ENCODE measurements around the gene PTCD1.
A peak's percentile ranks its signal among the peaks of the same experiment; 100 is the strongest.

Gene PTCD1

DNA sequence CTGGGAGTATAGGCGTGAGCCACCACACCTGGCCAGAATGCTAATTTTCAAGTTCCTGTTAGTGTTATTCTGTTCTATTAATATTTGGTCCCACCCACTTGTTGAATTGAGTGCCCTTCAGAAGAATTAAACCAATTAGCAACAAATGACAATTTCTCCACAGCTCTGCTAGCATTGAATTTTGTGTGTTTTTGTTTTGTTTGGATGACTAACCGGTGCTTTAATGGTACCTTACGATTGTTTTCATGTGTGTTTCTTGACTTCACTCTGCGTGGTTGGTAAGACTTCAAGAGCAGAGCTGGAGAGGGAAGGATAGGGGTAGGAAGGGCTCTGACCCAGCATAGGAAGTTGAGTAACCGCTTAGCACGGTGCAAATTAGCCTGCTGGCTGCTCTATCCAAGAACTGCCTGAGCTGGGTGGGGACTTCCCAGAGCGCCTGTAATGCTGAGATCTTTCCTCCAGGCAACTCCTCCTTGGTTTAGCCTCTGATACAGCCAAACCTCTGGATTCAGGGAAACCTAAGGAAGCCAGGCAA, 59.5 kb downstream of the PTCD1 start:
- Mint-ChIP-seq H3K9me3 (no peaks in the 10 kb centered on the region), H3K4me1 (ENCODE audit: low read depth) (peaks cover 70% of the 10 kb centered on the region), H3K27me3 (no peaks in the 10 kb centered on the region), H3K4me3 (peak overlapping the region; percentile 82), H3K27ac (peak overlapping the region; percentile 98), H3K36me3 (ENCODE audit: low read depth) (peaks cover 41% of the 10 kb centered on the region)

DNA sequence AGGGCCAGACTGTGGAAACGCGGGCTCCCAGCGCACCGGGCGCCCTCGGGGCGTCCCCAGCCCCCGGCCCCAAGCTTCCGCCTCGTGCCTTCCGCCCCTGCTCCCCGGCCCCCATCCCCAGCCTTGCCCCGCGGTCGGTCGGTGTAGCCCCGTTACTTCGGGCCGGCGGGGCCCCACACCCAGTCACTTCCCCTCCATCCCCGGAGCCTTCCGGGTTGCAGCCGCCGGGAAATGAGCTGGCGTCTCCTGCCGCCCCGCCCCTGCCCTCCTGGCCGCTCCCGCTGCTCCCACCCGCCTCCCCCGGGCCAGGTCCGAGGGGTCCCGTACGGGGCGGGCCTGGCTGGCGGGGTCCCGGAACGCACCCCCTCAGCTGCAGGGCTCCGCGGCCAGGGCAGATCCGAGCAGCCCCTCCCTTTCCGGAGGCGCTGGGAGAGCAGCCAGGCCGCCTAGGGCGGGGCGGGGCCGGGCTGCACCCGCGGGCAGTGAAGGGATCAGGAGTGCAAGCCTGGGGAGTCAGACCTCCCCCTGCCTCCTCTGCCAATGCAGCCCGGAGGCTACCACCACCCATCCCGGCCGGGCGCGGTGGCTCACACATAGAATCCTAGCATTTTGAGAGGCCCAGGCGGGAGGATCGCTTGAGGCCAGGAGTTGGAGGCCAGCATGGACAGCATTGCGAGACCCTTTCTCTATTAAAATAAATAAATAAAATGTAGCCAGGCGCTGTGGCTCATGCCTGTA, 63.4 kb downstream of the PTCD1 start:
- peaks cover 55% of the 10 kb centered on the region for H3K4me1 Mint-ChIP-seq (ENCODE audit: low read depth)
- peak overlapping the region; percentile 76 for H3K27ac Mint-ChIP-seq
- H3K27me3 Mint-ChIP-seq = no peaks in the 10 kb centered on the region
- no peaks in the 10 kb centered on the region for H3K9me3 Mint-ChIP-seq
- H3K36me3 Mint-ChIP-seq (ENCODE audit: low read depth) = peaks cover 27% of the 10 kb centered on the region
- peak overlapping the region; percentile 85 for H3K4me3 Mint-ChIP-seq

DNA sequence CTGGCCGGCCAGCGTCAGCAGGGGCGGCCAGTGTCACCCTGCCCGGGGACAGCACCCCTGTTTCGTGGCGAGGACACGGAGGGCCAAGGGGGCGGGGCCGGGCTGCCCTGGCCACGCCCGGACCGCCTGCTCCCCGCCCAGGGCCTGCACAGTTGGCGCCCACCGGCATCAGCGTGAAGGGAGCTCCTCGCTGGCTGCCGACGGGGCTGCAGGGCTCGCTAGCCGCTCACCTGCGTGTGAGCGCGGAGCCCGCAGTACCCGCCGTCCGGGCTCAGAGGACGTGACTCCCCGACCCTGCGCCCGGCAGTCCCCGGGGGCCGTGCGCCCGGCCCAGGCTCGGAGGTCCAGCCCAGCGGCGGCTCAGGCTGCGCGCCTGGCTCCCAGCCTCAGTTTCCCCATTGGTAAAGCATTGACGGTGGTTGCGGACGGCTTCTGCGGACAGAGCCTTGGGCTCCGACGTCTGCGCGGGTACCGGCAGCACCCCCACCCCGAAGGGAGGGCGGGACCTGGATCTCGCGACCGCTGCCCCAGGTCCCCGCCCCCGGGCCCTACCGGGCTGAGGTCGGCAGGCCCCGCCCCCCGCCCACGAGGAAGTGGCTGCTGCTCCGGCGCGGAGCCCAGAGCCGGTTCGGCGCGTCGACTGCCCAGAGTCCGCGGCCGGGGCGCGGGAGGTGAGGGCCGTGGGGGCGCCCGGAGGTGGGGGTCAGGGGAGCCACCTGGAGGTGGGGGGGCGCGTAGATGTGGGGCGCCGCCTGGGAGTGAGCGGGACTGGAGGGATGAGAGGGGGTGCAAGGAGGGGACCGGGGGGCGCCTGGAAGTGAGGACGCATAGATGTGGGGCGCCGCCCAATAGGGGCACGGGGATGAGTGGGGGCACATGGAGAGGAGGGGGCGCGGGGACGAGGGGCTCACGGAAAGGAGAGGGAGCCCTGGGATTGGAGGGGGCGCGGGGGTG, 64.2 kb downstream of the PTCD1 start, which contains the start of gene ARPC1B:
TSS of gene ARPC1B (plus strand) at position 620 of the 954 bp plus-strand sequence. CDS start 10,985 bp downstream, outside the sequence.
- Mint-ChIP-seq H3K4me1 (ENCODE audit: low read depth) (peaks cover 46% of the 10 kb centered on the region), H3K27me3 (no peaks in the 10 kb centered on the region), H3K4me3 (peak within 1 kb of the TSS; percentile 85), H3K36me3 (ENCODE audit: low read depth) (peaks cover 23% of the 10 kb centered on the region), H3K27ac (peak within 1 kb of the TSS; percentile 76), H3K9me3 (no peaks in the 10 kb centered on the region)

DNA sequence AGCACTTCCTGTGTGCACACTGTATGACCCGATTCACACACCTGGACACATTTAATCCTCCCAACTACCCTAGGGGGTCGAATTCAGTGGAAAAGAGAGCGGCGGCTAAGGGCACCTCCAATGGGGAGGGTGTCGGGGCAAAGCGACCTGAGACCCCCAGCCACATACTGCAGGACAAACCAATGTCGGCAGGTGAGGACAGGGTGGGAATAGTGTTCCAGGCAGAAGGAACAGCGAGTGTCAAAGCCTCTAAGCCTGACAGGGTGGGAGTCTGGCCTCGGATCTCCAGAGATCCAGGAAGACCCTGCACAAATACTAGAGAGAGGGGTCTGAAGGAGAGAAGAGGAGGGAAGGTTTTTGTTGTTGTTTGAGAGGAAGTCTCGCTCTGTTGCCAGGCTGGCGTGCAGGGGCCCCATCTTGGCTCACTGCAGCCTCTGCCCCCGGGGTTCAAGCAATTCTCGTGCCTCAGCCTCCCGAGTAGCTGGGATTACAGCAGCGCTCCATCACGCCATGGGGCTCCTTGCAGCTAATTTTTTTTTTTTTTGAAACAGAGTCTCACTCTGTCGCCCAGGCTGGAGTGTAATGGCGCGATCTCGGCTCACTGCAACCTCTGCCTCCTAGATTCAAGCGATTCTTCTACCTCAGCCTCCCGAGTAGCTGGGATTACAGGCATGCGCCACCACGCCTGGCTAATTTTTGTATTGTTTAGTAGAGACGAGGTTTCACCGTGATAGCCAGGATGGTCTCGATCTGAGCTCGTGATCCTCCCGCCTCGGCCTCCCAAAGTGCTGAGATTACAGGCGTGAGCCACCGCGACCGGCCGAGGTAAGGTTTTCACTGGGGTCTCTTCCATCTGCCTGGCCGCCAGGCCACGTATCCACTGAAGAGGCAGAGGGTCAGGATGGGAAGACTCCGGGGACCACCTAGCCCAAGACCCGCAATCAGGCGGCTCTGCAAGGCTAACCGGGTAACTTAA, 65.2 kb downstream of the PTCD1 start:
- H3K36me3 Mint-ChIP-seq (ENCODE audit: low read depth) = peaks cover 18% of the 10 kb centered on the region
- H3K4me3 Mint-ChIP-seq = peak overlapping the region; percentile 79
- H3K27ac Mint-ChIP-seq = peak overlapping the region; percentile 55
- no peaks in the 10 kb centered on the region for H3K27me3 Mint-ChIP-seq
- H3K9me3 Mint-ChIP-seq = no peaks in the 10 kb centered on the region
- H3K4me1 Mint-ChIP-seq (ENCODE audit: low read depth) = peaks cover 39% of the 10 kb centered on the region

DNA sequence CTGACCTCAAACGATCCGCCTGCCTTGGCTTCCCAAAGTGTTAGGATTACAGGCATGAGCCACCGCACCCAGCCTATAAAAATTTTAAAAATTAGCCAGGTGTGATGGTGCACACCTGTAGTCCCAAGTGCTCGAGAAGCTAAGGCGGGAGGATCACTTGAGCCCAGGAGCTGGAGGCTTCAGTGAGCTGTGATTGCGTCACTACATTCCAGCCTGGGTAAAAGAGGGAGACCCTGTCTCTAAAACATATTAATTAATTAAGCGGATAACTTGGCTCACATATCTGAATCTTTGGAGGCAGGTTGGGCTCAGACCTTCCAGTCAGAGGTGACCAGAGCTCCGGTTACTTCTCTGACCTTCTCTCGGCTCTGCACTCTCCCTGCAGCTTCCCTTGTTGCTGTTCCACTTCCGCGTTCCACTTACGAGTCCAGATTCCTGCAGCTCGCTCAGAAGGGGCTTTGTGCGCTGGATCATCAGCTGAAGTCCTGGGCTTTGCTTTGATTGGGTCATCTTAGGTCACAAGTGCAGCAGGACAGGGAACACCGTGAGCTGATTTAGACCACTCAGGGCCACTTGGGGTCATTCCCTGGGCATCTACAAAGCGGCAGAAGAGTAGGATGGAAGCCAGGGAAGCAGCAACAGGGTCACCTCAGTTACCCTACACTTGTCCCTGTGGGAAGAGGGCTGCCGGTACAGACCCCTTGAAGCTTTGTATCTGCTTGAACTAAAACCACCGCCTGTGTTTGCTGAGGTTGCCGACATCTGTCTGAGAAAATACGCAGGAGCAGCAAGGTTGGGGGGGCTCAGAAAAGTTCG, 66.1 kb downstream of the PTCD1 start:
- no peaks in the 10 kb centered on the region for H3K9me3 Mint-ChIP-seq
- H3K36me3 Mint-ChIP-seq (ENCODE audit: low read depth) = peaks cover 11% of the 10 kb centered on the region
- H3K27me3 Mint-ChIP-seq = no peaks in the 10 kb centered on the region
- peak overlapping the region; percentile 79 for H3K4me3 Mint-ChIP-seq
- no peak overlapping the region for H3K27ac Mint-ChIP-seq
- H3K4me1 Mint-ChIP-seq (ENCODE audit: low read depth) = peaks cover 30% of the 10 kb centered on the region

DNA sequence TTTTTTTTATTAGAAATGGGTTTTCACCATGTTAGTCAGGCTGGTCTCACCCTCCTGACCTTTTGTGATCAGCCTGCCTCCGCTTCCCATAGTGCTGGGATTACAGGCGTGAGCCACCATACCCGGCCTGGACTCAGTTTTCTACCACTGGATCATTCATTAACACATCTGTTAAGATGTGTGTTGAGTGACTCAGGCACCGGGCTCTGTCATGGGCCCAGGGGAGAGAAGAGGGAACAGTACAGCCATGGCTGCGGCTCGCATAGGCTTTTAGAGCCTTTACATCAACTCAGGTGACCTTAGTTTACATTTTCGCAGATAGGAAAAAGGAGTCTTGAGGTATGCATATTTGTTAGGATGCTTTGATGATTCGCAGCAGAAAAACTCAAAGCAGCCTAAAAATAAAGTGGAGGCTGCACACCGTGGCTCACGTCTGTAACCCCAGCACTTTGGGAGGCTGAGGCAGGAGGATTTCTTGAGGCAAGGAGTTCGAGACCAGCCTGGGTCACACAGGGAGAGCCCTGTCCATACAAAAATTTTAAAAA, 67.2 kb downstream of the PTCD1 start:
- Mint-ChIP-seq H3K36me3 (ENCODE audit: low read depth) (peaks cover 12% of the 10 kb centered on the region), H3K4me1 (ENCODE audit: low read depth) (peaks cover 20% of the 10 kb centered on the region), H3K27ac (no peak overlapping the region), H3K9me3 (no peaks in the 10 kb centered on the region), H3K27me3 (no peaks in the 10 kb centered on the region), H3K4me3 (no peak overlapping the region)

DNA sequence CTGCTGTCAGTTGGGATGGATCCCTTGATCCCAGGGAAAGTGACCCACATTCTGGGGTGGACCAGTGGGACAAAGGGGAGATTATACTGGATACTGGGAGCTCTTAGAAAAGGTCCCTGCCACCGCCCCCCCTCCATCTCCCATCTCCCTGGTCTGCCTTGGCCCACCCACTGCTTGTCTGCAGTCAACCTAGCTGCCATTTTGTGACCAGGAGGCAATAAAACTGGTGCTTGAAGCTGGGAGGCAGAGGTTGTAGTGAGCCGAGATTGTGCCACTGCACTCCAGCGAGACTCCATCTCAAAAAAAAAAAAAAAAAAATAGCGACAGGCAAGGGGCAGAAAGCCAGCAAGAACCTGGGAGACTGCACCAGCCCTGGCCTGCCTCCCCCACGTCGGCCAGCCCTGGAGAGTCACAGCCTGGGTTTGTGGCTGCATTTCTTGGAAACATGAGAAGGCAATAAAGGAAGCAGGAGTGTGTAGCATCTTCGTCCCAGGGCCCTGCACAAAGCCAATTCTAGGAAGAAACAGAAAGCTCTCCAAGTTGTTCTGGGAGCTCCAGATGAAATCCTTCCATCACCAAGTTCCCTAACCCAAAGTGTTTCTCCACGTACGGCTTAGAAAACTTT, 68.7 kb downstream of the PTCD1 start:
- Mint-ChIP-seq H3K27me3 (no peaks in the 10 kb centered on the region), H3K27ac (no peak overlapping the region), H3K4me1 (ENCODE audit: low read depth) (peaks cover 15% of the 10 kb centered on the region), H3K36me3 (ENCODE audit: low read depth) (peaks cover 20% of the 10 kb centered on the region), H3K9me3 (no peaks in the 10 kb centered on the region), H3K4me3 (no peak overlapping the region)

DNA sequence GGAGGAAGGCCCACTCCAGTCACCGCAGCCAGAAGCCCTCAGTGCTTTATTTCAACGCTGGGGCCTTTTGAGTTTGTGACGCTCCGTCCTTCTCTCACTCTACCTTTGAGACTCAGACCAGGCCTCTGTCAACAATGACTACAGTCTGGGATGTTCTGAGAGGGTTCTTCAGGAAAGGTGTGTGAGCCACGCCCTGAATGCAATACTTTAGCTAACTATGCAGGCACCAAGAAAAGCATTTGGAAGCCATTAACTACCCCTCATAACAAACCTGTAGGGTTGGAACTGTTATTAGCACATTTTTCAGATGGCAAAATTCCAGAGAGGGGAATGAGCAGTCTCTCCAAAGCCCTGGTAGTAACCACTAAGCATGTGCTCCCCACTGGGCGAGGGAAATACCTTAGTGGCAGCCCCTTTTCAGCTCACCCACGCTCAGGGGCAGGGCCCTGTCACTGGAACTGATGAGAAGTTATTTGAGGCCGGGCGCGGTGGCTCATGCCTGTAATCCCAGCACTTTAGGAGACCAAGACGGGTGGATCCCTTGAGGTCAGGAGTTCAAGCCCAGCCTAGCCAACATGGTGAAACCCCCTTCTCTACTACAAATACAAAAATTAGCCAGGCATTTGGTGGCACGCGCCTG, 69.7 kb downstream of the PTCD1 start:
- Mint-ChIP-seq H3K36me3 (ENCODE audit: low read depth) (peaks cover 27% of the 10 kb centered on the region), H3K27me3 (no peaks in the 10 kb centered on the region), H3K4me1 (ENCODE audit: low read depth) (peaks cover 14% of the 10 kb centered on the region), H3K27ac (peak overlapping the region; percentile 22), H3K9me3 (no peaks in the 10 kb centered on the region), H3K4me3 (no peak overlapping the region)
